Medulla oblongata (tissue), 1 donor: Measurements from ENCODE around the gene RASA4B.

ENCODE experiments used
- DNase-seq: peaks from one replicate; pipeline ENCODE4 v3.0.0-alpha.2; 2015; ENCODE audit errors: extremely low spot score

Gene RASA4B

GRCh38 chr7:102454468-102454867, 63.1 kb downstream of the RASA4B start:
- no peak for DNase-seq

GRCh38 chr7:102453319-102453718, 64.3 kb downstream of the RASA4B start:
- no peak for DNase-seq

GRCh38 chr7:102452451-102452850, 65.1 kb downstream of the RASA4B start:
- no peak for DNase-seq

- DNase-seq, result no peak
Observed at GRCh38 chr7:102451371-102452054, 66.1 kb downstream of the RASA4B start.

- no peak for DNase-seq
Observed at GRCh38 chr7:102450242-102450641, 67.3 kb downstream of the RASA4B start.

GRCh38 chr7:102449136-102449535, 68.4 kb downstream of the RASA4B start:
- no peak for DNase-seq

GRCh38 chr7:102447311-102447710, 70.3 kb downstream of the RASA4B start:
- DNase-seq, result no peak

GRCh38 chr7:102446387-102447156, 71.0 kb downstream of the RASA4B start:
- DNase-seq, result no peak

GRCh38 chr7:102445674-102446071, 71.9 kb downstream of the RASA4B start:
- no peak for DNase-seq

GRCh38 chr7:102444961-102445673, 72.5 kb downstream of the RASA4B start:
- no peak for DNase-seq

- peak; percentile 51 for DNase-seq
Observed at GRCh38 chr7:102439963-102440795, 77.4 kb downstream of the RASA4B start.

GRCh38 chr7:102436118-102436517, 81.5 kb downstream of the RASA4B start:
- no peak for DNase-seq

- no peak for DNase-seq
Observed at GRCh38 chr7:102434039-102434486, 83.5 kb downstream of the RASA4B start.

GRCh38 chr7:102433219-102434038, 84.1 kb downstream of the RASA4B start, which contains the start of gene ORAI2:
Gene ORAI2 (plus strand): TSS chr7:102433575. CDS start chr7:102438957, 5,382 bp downstream.
- peak; percentile 76 for DNase-seq
